Right kidney (tissue), 9 donors: ENCODE results near the gene P3H4.
"Not testable (repeated sequence)": the region's sequence is repeated elsewhere in the genome, so short reads cannot be mapped to it uniquely, and the experiment has no call there.

Experiments used
- DNase-seq: peaks from one replicate; pipeline ENCODE4 v3.0.0-alpha.2; 2016
- long read RNA-seq, 8 donors: transcript quantifications; one replicate each; lab custom pipeline, GENCODE V29; 2026

P3H4 gene, protein sequence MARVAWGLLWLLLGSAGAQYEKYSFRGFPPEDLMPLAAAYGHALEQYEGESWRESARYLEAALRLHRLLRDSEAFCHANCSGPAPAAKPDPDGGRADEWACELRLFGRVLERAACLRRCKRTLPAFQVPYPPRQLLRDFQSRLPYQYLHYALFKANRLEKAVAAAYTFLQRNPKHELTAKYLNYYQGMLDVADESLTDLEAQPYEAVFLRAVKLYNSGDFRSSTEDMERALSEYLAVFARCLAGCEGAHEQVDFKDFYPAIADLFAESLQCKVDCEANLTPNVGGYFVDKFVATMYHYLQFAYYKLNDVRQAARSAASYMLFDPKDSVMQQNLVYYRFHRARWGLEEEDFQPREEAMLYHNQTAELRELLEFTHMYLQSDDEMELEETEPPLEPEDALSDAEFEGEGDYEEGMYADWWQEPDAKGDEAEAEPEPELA
- long read RNA-seq, donor 1, transcript P3H4-202 (8 exons, 2,601 nt), result major isoform, 8 of 226 reads
- long read RNA-seq, donor 1, partial matches to known transcripts, result 174 of 226 reads
- long read RNA-seq, donor 1, other reads (novel, unspliced or antisense), result 41 of 226 reads
- long read RNA-seq, donor 2, transcript P3H4-202 (8 exons, 2,601 nt), result major isoform, 12 of 12 reads
- long read RNA-seq, donor 2, partial matches to known transcripts, result 0 of 12 reads
- long read RNA-seq, donor 2, other reads (novel, unspliced or antisense), result 0 of 12 reads
- long read RNA-seq, donor 3, transcript P3H4-202 (8 exons, 2,601 nt), result major isoform, 5 of 7 reads
- long read RNA-seq, donor 3, partial matches to known transcripts, result 0 of 7 reads
- long read RNA-seq, donor 3, other reads (novel, unspliced or antisense), result 0 of 7 reads
- long read RNA-seq, donor 4, transcript P3H4-202 (8 exons, 2,601 nt), result major isoform, 5 of 10 reads
- long read RNA-seq, donor 4, partial matches to known transcripts, result 0 of 10 reads
- long read RNA-seq, donor 4, other reads (novel, unspliced or antisense), result 0 of 10 reads
- long read RNA-seq, donor 5, transcript P3H4-202 (8 exons, 2,601 nt), result major isoform, 9 of 89 reads
- long read RNA-seq, donor 5, partial matches to known transcripts, result 78 of 89 reads
- long read RNA-seq, donor 5, other reads (novel, unspliced or antisense), result 0 of 89 reads
- long read RNA-seq, donor 6, transcript P3H4-202 (8 exons, 2,601 nt), result major isoform, 12 of 12 reads
- long read RNA-seq, donor 6, partial matches to known transcripts, result 0 of 12 reads
- long read RNA-seq, donor 6, other reads (novel, unspliced or antisense), result 0 of 12 reads
- long read RNA-seq, donor 7, result 0 reads
- long read RNA-seq, donor 8, transcript P3H4-202 (8 exons, 2,601 nt), result major isoform, 13 of 14 reads
- long read RNA-seq, donor 8, partial matches to known transcripts, result 0 of 14 reads
- long read RNA-seq, donor 8, other reads (novel, unspliced or antisense), result 0 of 14 reads

DNA sequence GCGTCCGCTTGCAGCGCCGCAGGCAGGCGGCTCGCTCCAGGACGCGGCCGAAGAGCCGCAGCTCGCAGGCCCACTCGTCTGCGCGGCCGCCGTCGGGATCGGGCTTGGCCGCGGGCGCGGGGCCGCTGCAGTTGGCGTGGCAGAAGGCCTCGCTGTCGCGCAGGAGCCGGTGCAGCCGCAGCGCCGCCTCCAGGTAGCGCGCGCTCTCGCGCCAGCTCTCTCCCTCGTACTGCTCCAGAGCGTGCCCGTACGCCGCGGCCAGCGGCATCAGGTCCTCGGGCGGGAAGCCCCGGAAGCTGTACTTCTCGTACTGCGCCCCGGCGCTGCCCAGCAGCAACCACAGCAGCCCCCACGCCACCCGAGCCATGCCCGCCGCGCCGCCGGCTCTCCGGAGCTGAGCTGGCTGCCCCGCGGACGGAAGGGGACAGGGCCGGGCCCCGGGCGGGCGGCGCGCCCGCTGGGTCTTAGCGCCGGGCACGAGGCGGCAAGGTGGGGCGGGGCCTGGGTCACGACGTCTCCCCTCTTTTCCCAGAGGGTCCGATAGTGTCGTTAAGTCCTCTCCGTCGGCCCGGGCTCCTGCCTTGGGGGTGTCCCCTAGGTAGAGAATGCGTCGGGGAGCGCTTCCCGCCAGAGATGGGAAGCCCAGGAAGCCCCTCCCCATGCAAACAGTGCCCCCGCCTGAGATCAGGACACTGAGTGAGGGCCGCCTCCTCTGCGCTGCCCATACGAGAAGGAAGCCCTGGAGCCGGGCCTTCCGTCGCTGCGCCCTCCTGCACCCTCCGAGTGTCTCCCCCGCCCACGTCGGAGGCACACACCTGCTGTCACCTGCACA lies at the start of gene P3H4:
P3H4 (minus strand) TSS at position 401 of the 832 bp plus-strand sequence; CDS start at position 367, 34 bp downstream.
- peak; percentile 99 for DNase-seq

DNA sequence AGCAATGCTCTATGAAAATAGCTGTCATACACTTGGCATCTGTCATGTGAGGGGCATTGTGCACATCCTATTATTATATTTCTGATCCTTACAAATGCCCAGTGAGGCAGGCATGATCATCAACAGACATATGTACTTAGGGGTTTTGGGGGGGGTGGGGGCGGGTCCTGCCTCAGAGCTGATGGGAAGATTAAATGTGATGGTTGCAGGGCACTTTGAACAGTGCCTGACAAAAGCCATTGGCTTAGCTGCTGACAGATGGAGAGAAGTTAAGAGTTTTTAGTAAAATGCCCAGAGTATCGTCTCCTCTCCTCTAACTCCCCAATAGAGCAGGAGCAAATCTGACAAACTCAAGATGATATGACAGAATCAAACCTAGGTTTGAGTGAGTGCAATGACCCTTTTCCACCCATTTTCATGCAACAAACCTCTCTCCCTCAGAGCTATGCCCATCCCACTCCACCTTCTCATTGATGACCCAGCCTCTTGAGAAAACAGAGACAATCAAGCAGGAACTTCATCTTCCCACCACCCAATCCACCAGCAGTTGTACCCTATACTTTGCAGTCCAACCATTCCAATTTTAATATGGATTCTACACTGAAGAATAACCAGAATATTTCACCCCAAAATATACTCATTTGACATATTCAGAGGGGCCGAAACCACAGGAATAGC lies 48.6 kb upstream of the P3H4 start:
- DNase-seq, result no peak

DNA sequence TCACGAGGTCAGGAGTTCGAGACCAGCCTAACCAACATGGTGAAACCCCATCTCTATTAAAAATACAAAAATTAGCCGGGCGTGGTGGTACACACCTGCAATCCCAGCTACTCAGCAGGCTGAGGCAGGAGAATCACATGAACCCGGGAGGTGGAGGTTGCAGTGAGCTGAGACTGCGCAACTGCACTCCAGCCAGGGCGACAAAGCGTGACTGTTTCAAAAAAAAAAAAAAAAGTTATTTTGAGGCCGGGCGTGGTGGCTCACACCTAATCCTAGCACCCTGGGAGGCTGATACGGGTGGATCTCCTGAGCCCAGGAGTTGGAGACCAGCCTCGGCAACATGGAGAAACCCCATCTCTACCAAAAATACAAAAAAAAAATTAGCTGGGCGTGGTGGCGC lies 39.6 kb upstream of the P3H4 start:
- DNase-seq, result not testable (repeated sequence)

DNA sequence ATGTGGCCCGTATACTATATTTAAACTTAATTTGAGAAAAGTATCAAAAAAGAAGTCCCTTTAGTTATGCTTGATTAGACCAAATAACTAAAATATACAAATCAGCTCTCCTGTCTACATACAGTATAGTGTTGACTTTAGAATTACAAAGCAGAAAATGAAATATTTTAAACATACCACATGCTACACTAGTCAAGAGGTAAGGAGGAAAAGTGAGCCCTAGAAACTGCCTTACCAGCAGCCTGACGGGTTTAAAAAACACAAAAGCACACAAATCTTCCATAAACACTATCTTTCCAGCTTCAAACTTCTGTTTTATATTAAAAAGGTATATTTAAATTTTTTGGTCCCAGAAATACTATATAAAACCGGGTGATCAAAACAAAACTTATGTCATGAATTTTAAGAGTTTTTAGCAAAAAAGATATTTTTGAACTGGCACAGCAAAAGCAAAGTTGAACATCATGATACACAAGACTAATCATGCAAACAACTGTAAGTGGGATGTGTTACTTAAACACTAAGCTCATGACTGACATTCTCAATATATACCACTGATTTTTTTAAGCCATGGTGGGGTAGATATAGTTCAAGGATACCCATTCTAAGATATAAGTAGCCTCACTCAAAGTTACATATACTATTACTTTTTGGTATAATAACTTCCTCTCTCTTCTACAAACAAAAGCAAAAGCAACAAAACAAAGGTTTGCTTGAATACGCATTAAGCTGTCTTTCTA lies 37.7 kb upstream of the P3H4 start:
- DNase-seq, result no peak

DNA sequence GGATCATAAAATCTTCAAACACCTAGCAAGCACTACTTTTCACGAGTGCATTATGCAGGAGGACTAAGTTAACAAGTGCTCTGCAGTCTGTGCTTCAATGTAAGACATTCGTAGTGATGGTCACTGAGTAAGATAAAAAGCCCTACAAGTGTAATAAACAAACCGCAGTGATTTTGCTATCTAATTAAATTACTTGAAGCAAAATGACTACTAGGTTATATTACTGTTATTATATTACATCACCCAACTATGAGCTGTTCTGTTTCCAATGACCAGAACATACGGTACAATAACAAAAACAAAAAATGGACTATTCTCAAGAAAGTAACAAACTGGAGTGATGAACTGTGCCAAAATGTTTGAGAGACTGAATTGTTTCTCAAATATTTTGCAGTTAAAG lies 37.0 kb upstream of the P3H4 start:
- DNase-seq, result no peak

DNA sequence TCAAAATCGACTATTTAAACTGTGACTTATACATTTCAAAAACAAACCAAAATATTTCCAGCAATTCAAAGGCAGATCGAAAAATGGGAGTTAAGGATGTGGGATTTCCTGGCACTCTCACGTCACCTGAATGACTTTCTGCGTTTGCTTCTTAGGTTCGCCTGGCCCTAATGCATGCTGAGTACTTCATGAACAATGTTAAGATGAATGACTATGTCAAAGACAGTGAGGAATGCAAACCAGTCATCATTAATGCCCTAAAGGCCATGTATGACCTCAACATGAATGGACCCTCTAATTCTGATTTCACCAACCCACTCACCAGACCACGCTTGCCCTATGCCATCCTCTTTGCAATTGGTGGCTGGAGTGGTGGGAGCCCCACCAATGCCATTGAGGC lies 33.2 kb upstream of the P3H4 start:
- DNase-seq, result no peak

DNA sequence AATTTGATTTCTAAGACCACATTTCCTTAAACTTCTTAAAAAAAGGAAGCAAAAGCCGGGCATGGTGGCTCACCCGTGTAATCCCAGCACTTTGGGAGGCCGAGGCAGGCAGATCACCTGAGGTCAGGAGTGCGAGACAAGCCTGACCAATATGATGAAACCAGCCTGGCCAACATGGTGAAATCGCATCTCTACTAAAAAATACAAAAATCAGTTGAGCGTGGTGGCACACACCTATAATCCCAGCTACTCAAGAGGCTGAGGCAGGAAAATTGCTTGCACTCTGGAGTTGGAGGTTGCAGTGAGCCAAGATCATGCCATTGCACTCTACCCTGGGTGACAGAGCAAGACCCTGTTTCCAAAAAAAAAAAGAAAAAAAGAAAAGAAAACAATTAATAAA lies 29.0 kb upstream of the P3H4 start:
- not testable (repeated sequence) for DNase-seq

DNA sequence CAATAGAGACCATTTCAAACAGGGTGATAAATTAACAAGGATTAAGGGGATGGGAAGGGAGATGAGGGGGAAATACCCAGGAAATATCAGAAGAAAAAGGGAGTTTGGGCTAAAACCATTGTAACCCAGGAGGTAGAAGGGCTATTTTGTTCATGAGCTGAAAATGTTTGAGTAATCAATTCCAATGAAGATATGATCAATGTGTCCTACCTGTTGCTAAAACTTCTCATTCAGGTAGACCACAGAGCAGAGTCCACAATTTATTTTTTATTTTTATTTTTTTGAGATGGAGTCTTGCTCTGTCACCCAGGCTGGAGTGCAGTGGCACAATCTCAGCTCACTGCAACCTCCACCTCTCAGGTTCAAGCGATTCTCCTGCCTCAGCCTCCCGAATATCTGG lies 27.7 kb upstream of the P3H4 start:
- DNase-seq, result not testable (repeated sequence)

DNA sequence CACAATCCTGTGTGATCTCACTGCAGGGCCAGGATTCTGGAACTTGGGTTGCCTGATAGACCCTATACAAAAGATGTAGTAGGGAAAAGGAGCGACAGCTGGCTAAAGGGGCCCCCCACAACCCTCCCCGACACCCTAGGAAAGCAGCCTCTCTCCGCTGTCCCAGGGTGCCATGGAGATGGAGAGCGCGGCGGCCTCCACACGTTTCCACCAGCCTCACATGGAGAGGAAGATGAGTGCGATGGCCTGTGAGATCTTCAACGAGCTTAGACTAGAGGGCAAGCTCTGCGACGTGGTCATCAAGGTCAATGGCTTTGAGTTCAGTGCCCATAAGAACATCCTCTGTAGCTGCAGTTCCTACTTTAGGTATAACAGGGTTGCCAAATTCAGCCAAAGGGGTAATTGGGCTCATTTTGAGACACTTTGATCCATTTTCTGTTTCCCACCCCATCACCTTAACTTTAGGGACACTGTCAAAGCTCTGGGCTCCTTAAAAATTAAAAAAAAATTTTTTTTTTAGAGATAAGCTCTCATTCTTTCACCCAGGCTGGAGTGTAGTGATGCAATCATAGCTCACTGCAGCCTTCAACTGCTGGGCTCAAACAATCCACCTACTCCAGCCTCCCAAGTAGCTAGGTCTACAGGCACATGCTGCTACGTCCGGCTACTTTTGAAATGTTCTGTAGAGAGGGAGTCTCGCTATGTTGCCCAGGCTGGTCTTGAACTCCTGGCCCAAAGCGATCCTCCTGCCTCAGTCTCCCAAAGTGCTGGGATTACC lies 26.2 kb upstream of the P3H4 start, which contains the start of gene KLHL10:
KLHL10 (plus strand) TSS at position 65 of the 778 bp plus-strand sequence; CDS start at position 173, 108 bp downstream.
- no peak for DNase-seq

DNA sequence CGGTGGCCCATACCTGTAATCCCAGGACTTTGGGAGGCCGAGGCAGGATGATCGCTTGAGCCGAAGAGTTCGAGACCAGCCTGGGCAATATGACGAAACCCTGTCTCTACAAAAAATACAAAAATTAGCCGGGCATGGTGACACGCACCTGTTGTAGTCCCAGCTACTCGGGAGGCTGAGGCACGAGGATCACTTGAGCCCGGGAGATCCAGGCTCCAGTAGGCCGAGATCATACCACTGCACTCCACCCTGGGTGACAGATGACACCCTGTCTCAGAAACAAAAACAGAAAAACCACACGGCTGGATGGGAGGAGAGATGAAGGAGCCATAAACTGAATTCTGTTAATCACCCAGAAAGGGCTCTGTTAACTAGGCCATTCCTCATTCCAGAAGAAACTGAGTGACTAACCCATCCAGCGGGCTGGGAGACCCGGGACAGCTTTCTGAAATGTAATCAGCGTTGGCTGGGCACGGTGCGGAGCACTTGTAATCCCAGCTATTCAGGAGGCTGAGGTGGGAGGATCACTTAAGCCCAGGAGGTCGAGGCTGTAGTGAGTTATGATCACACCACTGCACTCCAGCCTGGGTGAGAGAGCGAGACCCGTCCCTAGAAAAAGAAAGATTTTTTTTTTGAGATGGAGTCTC lies 24.9 kb upstream of the P3H4 start:
- no peak for DNase-seq

DNA sequence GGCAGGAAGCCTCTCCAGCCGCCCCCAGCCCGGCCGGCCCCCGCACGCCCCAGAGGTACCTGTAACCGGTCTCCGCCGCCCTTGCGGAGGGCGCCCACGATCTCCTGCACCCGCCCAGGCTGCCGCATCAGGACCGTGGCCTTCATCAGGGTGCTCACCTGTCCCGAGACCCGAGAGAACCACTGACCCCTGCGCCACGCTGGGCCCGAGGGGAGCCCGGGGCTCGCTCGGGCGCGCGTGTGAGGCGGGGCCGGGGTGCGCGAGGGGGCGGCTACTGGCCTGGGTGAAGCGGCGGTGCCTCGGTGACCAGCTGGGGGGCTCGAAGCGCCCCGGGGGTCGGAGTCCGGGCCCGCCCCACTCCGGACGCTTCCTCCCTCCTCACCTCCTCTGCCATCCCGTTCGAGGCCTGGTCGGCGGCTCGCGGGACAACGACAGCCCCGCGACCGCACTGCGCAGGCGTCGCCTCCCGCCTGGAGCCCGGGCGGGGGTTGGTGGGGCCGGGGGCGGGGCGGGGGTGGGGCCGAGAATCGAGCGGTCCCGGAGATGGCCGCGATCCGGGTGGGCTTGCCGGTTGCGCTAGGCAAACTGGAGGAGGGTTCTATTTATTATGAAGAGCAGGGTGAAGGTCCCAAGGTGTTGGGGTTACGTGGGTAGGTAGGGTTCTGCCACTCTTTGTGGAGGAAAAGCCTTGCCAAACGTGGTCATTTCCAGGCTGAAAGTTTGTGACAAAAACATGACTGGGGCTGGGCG lies 24.2 kb upstream of the P3H4 start, which contains the start of gene NT5C3B:
NT5C3B (minus strand) TSS at position 433 of the 750 bp plus-strand sequence; CDS start at position 394, 39 bp downstream.
- DNase-seq, result peak; percentile 89

DNA sequence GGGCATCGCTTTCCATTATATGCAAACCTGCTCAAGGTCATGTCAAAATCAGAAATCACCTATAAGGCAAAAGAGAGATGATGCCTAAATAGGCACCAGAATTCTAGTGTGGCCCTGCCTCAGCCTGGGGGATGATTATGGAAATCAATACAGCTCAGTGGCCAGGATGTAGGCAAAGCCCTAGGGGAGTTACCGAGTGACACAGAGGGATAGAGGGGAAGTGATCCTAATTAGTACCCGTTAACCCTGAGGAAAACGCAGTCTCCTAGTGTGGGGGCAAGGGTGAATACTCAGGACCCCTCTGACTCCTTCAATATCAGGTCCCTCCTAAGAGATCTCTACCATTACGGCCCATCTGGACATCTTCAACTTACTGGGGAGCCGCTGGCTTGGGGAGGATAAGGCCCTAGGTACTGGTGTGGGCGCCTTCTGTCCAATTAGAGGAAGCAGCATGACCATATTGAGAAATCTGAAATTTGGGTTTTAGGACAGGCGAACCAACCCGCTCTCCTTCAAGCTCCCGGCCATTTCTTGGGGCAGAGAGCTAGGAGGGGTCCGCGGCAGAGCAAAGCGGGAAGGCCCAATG lies 23.6 kb upstream of the P3H4 start:
- DNase-seq, result no peak

DNA sequence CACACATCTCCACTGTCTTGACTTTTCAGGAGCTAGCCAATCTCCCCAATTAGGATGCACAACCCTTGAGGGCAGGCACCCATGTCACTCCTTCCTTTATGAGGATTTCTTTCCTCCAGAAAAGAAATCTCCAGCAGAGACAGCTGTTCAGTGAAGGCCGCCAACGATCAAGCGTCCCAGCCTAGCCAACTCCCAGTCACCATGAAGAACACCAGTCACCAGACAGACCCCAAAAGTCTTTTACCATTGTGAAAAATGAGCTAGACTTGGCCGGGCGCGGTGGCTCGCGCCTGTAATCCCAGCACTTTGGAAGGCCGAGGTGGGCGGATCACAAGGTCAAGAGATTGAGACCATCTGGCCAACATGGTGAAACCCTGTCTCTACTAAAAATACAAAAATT lies 18.2 kb upstream of the P3H4 start:
- DNase-seq, result not testable (repeated sequence)

DNA sequence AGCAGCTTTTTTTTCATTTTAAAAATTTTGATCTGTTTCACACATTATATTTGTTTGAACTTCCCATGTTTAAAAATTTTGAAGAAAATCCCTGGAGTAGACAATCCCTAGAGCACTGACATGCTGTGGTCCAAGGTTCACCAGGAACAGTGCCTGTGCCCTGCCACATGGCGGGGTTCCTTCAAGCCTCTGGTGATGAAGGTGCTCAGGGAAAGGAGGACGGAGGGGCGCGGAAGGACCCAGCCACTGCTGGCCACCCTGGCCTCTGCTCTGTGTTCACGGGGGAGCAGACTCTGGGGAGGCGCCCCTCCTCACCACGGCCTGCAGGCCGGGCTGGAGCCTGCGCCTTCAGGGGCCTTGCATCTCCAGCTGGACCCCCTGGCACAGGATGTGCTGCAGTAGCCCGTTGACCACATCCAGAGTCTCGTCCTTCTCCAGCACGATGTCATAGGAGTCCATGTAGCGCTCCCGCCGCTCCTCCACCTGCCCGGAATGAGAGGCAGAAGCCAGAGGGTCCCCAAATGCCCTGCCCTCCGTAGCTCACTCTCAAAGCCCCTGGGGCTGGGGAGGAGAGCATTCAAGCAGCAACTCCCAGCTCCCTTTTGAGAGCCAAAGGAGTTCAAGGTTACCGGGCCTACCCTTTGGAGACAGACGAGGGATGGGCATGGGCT lies 13.6 kb upstream of the P3H4 start:
- no peak for DNase-seq

DNA sequence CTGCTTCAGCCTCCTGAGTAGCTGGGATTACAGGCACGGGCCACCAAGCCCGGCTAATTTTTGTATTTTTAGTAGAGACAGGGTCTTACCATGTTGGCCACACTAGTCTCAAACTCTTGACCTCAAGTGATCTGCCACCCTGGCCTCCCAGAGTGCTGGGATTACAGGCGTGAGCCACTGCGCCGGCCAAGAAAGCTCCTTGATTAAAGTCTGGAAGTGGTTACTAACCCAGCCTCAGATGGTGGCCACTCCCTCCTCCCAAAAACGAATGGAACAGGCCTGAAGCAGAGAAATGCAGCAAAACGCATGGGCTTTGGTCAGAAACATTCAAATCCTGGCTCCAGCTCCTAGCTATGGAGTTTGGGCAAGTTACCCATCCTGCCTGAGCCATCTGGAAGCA lies 12.3 kb upstream of the P3H4 start:
- DNase-seq, result no peak

DNA sequence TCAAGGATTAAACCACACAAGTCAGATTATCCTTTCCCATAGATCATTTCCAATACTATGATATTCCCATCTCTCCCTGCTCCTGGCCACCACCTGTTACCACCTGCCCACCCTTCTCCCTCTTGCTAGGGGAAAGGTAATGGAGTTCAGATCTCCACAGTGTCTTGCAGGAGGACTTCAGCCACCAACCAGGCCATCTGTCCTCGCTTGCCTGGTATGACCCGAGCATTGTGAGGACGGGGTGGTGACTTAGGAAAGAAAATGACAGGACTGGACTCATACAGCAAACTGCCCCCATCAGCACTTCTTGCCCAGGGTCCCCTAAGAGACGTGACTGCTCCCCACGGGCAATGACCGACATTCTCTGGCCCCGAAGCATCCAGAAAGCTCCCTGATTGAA lies 11.8 kb upstream of the P3H4 start:
- no peak for DNase-seq

DNA sequence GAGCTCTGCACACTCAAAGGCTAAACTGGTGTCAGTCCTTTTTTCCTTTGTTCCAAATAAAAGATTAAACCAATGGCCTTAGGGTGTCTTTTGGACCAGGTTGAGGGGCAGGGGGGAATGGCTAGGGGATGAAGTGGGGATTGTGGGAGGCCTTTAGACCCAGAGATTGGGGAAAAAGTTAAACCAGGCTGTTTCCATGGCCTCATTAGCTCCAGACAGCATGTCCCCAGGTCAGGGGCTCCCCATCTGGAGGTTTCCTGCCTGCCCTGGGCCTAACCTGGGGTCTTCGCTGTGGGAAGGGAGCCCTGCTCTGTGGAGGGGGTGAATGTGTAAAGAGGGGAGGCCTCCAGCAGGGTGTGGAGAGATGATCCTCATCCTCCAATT lies 11.4 kb upstream of the P3H4 start:
- no peak for DNase-seq
